Keratinocyte (primary cell): Measurements from ENCODE around the gene DCUN1D2. TPM values are rescaled to one million over a fixed set of nuclear protein-coding genes. Genes with fewer than 3 reads are reported as not detected.

ENCODE experiments used
- DNase-seq: peaks from one replicate; pipeline ENCODE4 v3.0.0-alpha.2; 2011; ENCODE audit warnings: low read depth, missing footprints, low spot score
- FAIRE-seq: peaks from 2 replicates; lab custom pipeline; 2011; peaks lifted over from hg19 to GRCh38; lab: Jason Lieb, UNC
- H2AFZ ChIP-seq: 2 replicates; pipeline ENCODE4 v1.6.0; 2012; ENCODE audit warnings: low read length, control low read depth, inconsistent platforms; ENCODE audit not compliant: control insufficient read depth
- H3K27ac ChIP-seq: 2 replicates; pipeline ENCODE4 v1.5.1; 2011; ENCODE audit warnings: low read length; ENCODE audit not compliant: control insufficient read depth, insufficient read depth
- H3K27me3 ChIP-seq: 3 replicates; pipeline ENCODE4 v1.6.0; 2011; ENCODE audit warnings: low read length; ENCODE audit not compliant: control insufficient read depth, insufficient read depth; ENCODE audit errors: extremely low read depth
- H3K36me3 ChIP-seq, 2 experiments: 2 replicates in 1 of 2; 3 replicates in 1 of 2; pipeline ENCODE4 v1.5.1; 2011; ENCODE audit warnings: low read length in 2 of 2, mild to moderate bottlenecking in 1 of 2; ENCODE audit not compliant: control insufficient read depth in 2 of 2, insufficient read depth in 2 of 2; ENCODE audit errors: extremely low read depth in 1 of 2
- H3K4me1 ChIP-seq: 3 replicates; pipeline ENCODE4 v1.5.1; 2011; ENCODE audit warnings: low read length; ENCODE audit not compliant: control insufficient read depth, insufficient read depth; ENCODE audit errors: extremely low read depth
- H3K4me2 ChIP-seq: 3 replicates; pipeline ENCODE4 v1.6.0; 2011; ENCODE audit warnings: low read depth, low read length; ENCODE audit not compliant: control insufficient read depth, insufficient read depth; ENCODE audit errors: extremely low read depth
- H3K4me3 ChIP-seq, 3 experiments: fragments of 200-600 bp in 1 of 3; sonication (generic) in 1 of 3; 2 replicates in 2 of 3; 3 replicates in 1 of 3; pipeline ENCODE4 v1.5.1; 2011 to 2016; ENCODE audit warnings: low read length in 3 of 3, mild to moderate bottlenecking in 3 of 3, control low read depth in 2 of 3, inconsistent platforms in 1 of 3, low read depth in 1 of 3, mixed read lengths in 1 of 3, mixed run types in 1 of 3, moderate library complexity in 1 of 3; ENCODE audit not compliant: control insufficient read depth in 2 of 3, insufficient read depth in 2 of 3; ENCODE audit errors: extremely low read depth in 1 of 3
- H3K79me2 ChIP-seq: 2 replicates; pipeline ENCODE4 v1.6.0; 2012; ENCODE audit warnings: low read length; ENCODE audit not compliant: control insufficient read depth, insufficient read depth
- H3K9ac ChIP-seq: 3 replicates; pipeline ENCODE4 v1.6.0; 2011; ENCODE audit warnings: low read length; ENCODE audit not compliant: control insufficient read depth, insufficient read depth; ENCODE audit errors: extremely low read depth
- H3K9me1 ChIP-seq: 3 replicates; pipeline ENCODE4 v1.6.0; 2011; ENCODE audit warnings: low read length; ENCODE audit not compliant: control insufficient read depth, insufficient read depth; ENCODE audit errors: extremely low read depth
- H3K9me3 ChIP-seq: 2 replicates; pipeline ENCODE4 v1.5.1; 2012; ENCODE audit warnings: low read depth, low read length; ENCODE audit not compliant: control insufficient read depth
- H4K20me1 ChIP-seq: 3 replicates; pipeline ENCODE4 v1.6.0; 2011; ENCODE audit warnings: low read length; ENCODE audit not compliant: control insufficient read depth, insufficient read depth; ENCODE audit errors: extremely low read depth
- CTCF ChIP-seq, 3 experiments: IDR thresholded peaks in 1 of 3; conservative IDR thresholded peaks in 1 of 3; optimal IDR thresholded peaks in 1 of 3; 2 replicates in 2 of 3; 3 replicates in 1 of 3; pipeline versions ENCODE3 to v1.5.1; 2011; ENCODE audit warnings: low read length in 3 of 3, mild to moderate bottlenecking in 3 of 3, moderate library complexity in 2 of 3, control low read depth in 1 of 3, inconsistent platforms in 1 of 3; ENCODE audit not compliant: insufficient read depth in 2 of 3; ENCODE audit errors: extremely low read depth in 1 of 3
- EZH2 ChIP-seq: IDR thresholded peaks from one replicate; pipeline ENCODE4 v1.6.1; 2012; ENCODE audit warnings: inconsistent platforms, mild to moderate bottlenecking, low read length, moderate library complexity
- dilution Hi-C: fragments of 300-500 bp; cut with MboI; formaldehyde crosslinking; loops from one replicate; pipeline ENCODE4 v1.7.0; 2020; ENCODE audit warnings: low sequenced_read_pairs; ENCODE audit not compliant: extremely low pct_ligation_motif_present
- polyA plus RNA-seq, 5 experiments: library from polyadenylated mRNA; depleted of rRNA in 3 of 5; stranded (reverse) in 3 of 5; stranded (forward) in 1 of 5; unstranded in 1 of 5; fragments of >200 nt; gene quantifications; 1 replicate in 1 of 5; 2 replicates in 3 of 5; 3 replicates in 1 of 5; pipeline versions ENCODE4 v1.2.1 to v1.2.3, GENCODE V29; 2011 to 2012; ENCODE audit warnings: missing spikeins in 2 of 5, low read depth in 1 of 5, low replicate concordance in 1 of 5

DCUN1D2 gene
- polyA plus RNA-seq, 1 donor (not counting 4 experiments of a cell fraction or from before 2014, with no cell fraction given) = 9.1 TPM

- Histone ChIP-seq H3K79me2 (no peaks in the 10 kb centered on the region), H3K4me3 (no peak overlapping the region), H3K4me1 (no peaks in the 10 kb centered on the region), H3K9me1 (no peaks in the 10 kb centered on the region), H3K4me2 (no peak overlapping the region), H3K27me3 (no peaks in the 10 kb centered on the region), H2AFZ (no peak overlapping the region), H3K36me3 (peaks cover 18 to 25% of the 10 kb centered on the region in 2 experiments), H4K20me1 (no peaks in the 10 kb centered on the region), H3K9me3 (no peaks in the 10 kb centered on the region), H3K9ac (no peak overlapping the region), H3K27ac (no peak overlapping the region)
- dilution Hi-C loops = no loop called here
- DNase-seq = no peak
- FAIRE-seq = no peak
- TF ChIP-seq EZH2 (no peak), CTCF (optimal IDR thresholded peaks at IDR 0.05 in 1 of 3, IDR thresholded peaks at IDR 0.05 in 1 of 3, conservative IDR thresholded peaks at IDR 0.05 in 1 of 3; ENCODE audit: extremely low read depth in 1 of 3, insufficient read depth in 2 of 3, low read length in 3 of 3) (no peak)
Measured at GRCh38 chr13:113475911-113476310, 14.6 kb downstream of the DCUN1D2 start.

- Histone ChIP-seq H3K27ac (no peak overlapping the region), H2AFZ (no peak overlapping the region), H3K27me3 (no peaks in the 10 kb centered on the region), H3K4me1 (no peaks in the 10 kb centered on the region), H3K4me2 (no peak overlapping the region), H3K4me3 (no peak overlapping the region), H3K9ac (no peak overlapping the region), H3K79me2 (no peaks in the 10 kb centered on the region), H3K9me1 (no peaks in the 10 kb centered on the region), H4K20me1 (no peaks in the 10 kb centered on the region), H3K36me3 (peaks cover 18 to 23% of the 10 kb centered on the region in 2 experiments), H3K9me3 (no peaks in the 10 kb centered on the region)
- no peak for FAIRE-seq
- dilution Hi-C loops = no loop called here
- no peak for TF ChIP-seq CTCF (optimal IDR thresholded peaks at IDR 0.05 in 1 of 3, IDR thresholded peaks at IDR 0.05 in 1 of 3, conservative IDR thresholded peaks at IDR 0.05 in 1 of 3; ENCODE audit: extremely low read depth in 1 of 3, insufficient read depth in 2 of 3, low read length in 3 of 3)
- TF ChIP-seq EZH2 = no peak
- no peak for DNase-seq
Measured at GRCh38 chr13:113475280-113475679, 15.2 kb downstream of the DCUN1D2 start.
